ENCODE results near the gene UVRAG.

GRCh38 chr11:75845324-75845723 lies 30.3 kb downstream of the UVRAG start:
- no peak for TF ChIP-seq POLR2A (IDR thresholded peaks at IDR 0.05; ENCODE audit: low read length)
- TF ChIP-seq GATA1 (IDR thresholded peaks at IDR 0.05; ENCODE audit: low read depth, low read length) = no peak
